ENCODE measurements around the gene RERE.
"Not testable (repeated sequence)": the region's sequence is repeated elsewhere in the genome, so short reads cannot be mapped to it uniquely, and the experiment has no call there.

The RERE gene

GRCh38 chr1:8712413-8713231 lies 104.8 kb downstream of the RERE start:
- DNase-seq: peak; percentile 89

- no peak for DNase-seq
These were observed 105.5 kb downstream of the RERE start for GRCh38 chr1:8711873-8712412.

DNA sequence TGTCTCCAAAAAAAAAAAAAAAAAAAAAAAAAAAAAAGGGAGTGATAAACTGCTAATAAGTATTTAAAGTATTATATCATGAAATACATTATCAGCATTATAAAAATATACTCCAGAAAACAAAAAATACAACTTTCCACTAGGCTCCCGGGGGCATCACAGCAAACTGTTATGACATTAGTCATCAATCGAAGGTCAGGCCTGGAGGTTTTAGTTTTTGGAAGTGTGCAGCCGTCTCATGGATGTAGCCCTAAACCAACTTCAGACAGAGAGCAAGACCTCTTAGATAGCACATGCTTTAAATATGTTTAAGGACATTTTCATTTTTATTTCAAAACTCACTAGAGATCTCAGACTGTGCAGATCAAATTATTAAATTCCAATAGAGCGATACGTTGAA lies 106.3 kb downstream of the RERE start:
- DNase-seq: no peak

DNA sequence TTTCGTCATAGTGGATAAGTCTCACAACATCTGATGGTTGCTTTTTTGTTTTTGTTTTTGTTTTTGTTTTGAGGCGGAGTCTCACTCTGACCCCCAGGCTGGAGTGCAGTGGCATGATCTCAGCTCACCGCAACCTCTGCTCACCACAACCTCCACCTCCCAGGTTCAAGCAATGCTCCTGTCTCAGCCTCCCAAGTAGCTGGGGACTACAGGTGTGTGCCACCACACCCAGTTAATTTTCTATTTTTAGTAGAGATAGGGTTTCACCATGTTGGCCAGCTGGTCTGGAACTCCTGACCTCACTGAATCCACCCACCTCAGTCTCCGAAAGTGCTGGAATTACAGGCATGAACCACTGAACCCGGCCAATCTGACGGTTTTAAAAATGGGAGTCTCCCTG lies 109.2 kb downstream of the RERE start:
- no peak for DNase-seq

DNA sequence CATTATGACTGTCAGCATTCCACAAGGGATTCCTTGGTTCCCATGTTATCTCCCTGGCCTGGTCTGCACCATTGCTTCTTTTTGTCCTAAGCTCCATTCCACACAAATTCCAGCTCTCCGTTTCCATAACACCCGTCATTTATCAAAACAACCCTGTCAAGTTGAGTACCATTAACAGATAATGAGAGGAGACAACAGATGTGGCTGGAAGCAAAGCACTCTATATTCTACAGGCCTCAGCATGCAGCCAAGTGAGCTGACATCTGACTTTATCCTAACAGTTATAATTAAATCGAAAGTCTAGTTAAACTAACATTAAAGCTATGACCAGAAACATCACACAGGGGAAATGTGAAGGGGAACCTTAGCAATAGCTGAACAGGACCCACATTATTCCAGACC lies 110.4 kb downstream of the RERE start:
- DNase-seq: no peak

DNA sequence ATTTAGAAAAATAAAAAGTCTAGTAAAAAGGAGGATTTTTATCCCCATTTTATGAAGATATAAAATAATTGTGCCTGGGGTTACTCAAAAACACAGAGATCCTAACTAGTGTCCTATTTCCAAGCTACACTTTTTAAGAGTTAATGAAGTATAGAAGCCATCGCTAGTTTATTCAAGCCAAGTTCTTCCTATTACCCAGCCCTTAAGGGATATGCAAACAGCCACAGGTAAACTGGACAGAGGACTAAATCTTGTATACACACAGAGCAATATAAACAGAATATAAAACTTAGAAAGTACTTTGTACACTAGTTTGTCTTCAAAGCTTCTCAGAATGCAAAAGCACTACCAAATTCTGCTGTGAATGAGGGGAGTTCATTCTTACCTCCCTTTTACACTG lies 111.1 kb downstream of the RERE start:
- no peak for DNase-seq

- DNase-seq: no peak
These were observed 112.5 kb downstream of the RERE start for GRCh38 chr1:8704866-8705506.

GRCh38 chr1:8702850-8703810 lies 114.3 kb downstream of the RERE start:
- DNase-seq: peak; percentile 84

GRCh38 chr1:8702472-8702849 lies 115.0 kb downstream of the RERE start:
- DNase-seq: no peak

DNA sequence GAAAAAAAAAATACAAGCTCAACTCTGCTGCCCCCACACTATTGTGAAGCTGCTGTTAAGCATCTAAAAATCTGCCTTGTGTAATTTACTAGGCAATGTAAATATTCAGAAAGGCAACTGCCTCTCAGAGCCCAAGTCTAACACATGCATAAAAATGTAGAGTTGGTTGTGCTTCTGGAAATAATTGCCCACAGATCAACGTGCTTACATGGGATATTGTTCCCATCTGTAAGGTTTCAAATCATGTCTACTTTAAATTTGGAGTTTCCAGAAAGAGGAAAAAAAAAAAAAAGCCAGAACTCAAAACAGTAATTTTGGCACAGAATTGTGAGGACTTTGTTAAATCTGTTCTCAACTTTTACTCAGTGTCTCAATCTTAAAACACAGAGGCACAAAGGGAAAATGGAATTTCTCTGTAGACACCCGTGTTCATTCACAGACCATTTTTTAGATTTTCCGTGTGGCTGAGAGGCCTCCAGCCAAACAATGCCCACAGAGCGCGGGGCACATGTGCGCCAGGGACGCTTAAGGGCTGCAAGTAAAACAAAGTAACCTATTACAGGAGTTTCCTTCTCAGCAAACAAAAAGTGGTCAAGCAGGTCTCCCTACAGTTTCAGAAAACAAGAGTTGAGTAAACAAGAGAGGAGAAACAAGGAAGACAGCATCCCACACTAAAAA lies 115.5 kb downstream of the RERE start:
- peak; percentile 15 for DNase-seq

GRCh38 chr1:8699679-8700078 lies 117.8 kb downstream of the RERE start:
- DNase-seq: no peak

- no peak for DNase-seq
These were observed 118.4 kb downstream of the RERE start for GRCh38 chr1:8698937-8699447.

GRCh38 chr1:8698012-8698630 lies 119.3 kb downstream of the RERE start:
- DNase-seq: no peak

DNA sequence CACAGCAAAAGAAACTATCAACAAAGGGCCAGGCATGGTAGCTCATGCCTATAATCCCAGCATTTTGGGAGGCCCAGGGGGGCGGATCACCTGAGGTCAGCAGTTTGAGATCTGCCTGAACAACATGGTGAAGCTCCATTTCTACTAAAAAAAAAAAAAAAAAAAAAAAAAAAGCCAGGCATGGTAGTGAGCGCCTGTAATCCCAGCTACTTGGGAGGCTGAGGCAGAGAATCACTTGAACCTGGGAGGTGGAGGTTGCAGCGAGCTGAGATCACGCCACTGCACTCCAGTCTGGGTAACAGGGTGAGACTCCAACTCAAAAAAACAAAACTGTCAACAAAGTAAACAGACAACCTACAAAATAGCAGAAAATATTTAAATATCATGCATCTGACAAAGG lies 122.0 kb downstream of the RERE start:
- not testable (repeated sequence) for DNase-seq

- no peak for DNase-seq
These were observed 124.3 kb downstream of the RERE start for GRCh38 chr1:8693107-8693506.

DNA sequence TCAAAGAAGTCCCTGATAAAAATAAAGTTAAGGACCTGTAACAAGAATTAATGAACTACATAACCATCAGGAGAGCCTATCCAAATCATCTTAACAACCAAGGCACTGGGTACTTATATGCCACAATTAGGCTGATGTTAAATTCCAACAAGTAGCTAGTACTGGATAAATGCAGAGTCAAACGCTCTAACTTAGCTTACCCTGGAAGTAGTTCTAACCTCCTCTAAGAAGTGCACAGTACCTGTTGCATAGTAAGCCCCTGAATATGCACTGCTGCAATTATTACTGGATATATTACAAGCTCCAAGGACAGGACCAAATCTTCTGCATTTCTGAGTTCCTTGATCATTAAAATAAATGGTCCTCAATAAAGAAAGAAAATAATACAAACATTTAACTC lies 125.8 kb downstream of the RERE start:
- no peak for DNase-seq

GRCh38 chr1:8690253-8690525 lies 127.3 kb downstream of the RERE start:
- no peak for DNase-seq

DNA sequence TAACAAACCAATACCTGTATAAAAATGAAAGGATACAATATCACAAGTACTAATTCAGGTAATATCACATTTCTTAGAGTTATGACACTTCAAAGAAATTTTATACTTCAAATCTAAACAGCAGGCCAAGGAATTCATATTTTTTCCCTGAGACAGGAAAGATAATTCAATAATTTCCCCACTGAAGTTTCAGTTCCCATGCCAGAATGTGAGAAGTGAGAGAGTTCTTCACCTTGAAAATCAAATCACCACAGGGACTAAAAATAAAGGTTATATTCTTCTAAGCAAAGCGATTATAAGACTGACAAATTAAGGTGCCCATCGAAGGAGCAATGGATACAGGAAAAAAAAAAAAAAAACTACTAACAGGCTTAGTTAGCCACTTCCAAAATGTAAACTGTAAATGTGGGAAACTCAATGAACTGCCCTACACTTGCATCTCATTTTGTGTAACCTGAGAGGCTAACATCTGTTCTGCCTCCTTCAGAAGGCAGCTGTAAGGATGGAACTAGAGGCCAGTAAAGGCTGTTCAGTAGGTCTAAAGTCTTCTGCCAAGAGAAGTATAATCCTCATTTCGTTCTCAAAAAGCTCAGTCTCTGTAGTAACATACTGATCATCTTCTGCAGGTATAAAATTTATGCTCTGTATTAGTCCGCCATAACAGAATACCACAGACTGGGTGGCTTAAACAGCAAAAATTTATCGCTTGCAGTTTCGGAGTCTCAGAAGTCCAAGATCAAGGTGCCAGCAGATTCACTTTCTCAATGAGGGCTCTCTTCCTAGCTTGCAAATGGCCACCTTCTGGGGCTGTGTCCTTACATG lies 127.8 kb downstream of the RERE start:
- DNase-seq: no peak

- DNase-seq: no peak
These were observed 129.9 kb downstream of the RERE start for GRCh38 chr1:8687538-8687937.

GRCh38 chr1:8687039-8687438 lies 130.4 kb downstream of the RERE start:
- no peak for DNase-seq

GRCh38 chr1:8685463-8685862 lies 132.0 kb downstream of the RERE start:
- no peak for DNase-seq
